IPS-15b (cell line): ENCODE results near the gene AMOTL2.

Source experiments
- H3K27me3 ChIP-seq: one replicate; pipeline ENCODE4 v1.6.1; 2013; ENCODE audit warnings: low read length; ENCODE audit not compliant: control insufficient read depth, insufficient read depth
- H3K36me3 ChIP-seq: one replicate; pipeline ENCODE4 v1.6.1; 2013; ENCODE audit warnings: low read length; ENCODE audit not compliant: control insufficient read depth, insufficient read depth
- H3K4me1 ChIP-seq: one replicate; pipeline ENCODE4 v1.6.1; 2013; ENCODE audit warnings: mild to moderate bottlenecking, low read length; ENCODE audit not compliant: control insufficient read depth, insufficient read depth
- H3K4me3 ChIP-seq: one replicate; pipeline ENCODE4 v1.5.1; 2013; ENCODE audit warnings: low read depth, low read length
- H3K9ac ChIP-seq: one replicate; pipeline ENCODE4 v1.6.1; 2013; ENCODE audit warnings: low read depth, mild to moderate bottlenecking, low read length
- H3K9me3 ChIP-seq: one replicate; pipeline ENCODE4 v1.6.1; 2013; ENCODE audit warnings: mild to moderate bottlenecking, low read length; ENCODE audit not compliant: control insufficient read depth, insufficient read depth

Gene AMOTL2

DNA sequence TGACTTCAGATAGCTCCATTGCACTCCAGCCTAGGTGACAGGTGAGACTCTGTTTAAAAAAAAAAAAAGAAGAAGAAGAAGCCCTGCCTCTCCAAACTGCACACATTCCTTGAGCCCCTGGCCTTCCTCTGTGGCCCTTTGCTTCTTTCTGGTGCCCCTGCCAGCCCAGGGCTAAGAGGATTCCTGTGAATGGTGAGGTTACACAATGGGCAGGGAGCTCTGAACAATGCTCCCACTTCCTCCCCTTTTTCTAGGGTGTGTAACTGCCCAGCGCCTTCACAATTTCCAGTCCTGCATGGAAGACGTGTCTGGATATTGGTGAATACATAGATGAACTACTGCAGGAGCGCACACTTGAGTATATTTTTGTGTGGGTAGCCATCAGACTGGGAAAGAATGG is 3.6 kb upstream of the AMOTL2 start:
- H3K36me3 ChIP-seq, result peaks cover 3% of the 10 kb centered on the region
- no peaks in the 10 kb centered on the region for H3K9me3 ChIP-seq
- peaks cover 50% of the 10 kb centered on the region for H3K27me3 ChIP-seq
- no peak overlapping the region for H3K9ac ChIP-seq
- H3K4me3 ChIP-seq, result no peak overlapping the region
- H3K4me1 ChIP-seq, result peaks cover 23% of the 10 kb centered on the region

- Histone ChIP-seq H3K4me1 (peaks cover 26% of the 10 kb centered on the region), H3K27me3 (peaks cover 58% of the 10 kb centered on the region)
These were observed 2.7 kb upstream of the AMOTL2 start for GRCh38 chr3:134376786-134377426.

DNA sequence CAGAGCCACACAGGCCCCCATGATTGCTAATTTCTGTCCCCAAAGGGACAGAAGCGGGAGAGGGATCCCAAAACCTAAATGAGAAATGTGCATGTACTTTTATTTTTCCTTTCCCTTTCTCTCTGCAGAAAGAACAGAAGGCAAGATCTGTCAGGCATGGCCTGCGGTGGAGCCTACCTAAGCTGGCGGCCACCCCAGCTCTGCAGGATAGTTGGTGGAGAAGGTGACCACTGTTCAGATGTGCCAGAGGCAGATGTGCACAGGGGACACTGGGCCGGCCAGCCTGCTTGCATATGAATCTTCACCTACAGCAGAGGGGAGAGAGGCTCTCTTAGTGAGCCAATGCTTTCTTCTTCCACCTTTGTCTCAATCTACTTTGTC is 2.1 kb upstream of the AMOTL2 start:
- Histone ChIP-seq H3K4me3 (no peak overlapping the region), H3K4me1 (peaks cover 27% of the 10 kb centered on the region)

More at GRCh38 chr3:134376786-134377426, 2.7 kb upstream of the AMOTL2 start:
- peaks cover 3% of the 10 kb centered on the region for H3K36me3 ChIP-seq
- H3K9ac ChIP-seq, result no peak overlapping the region
- H3K9me3 ChIP-seq, result no peaks in the 10 kb centered on the region
- H3K4me3 ChIP-seq, result no peak overlapping the region

DNA sequence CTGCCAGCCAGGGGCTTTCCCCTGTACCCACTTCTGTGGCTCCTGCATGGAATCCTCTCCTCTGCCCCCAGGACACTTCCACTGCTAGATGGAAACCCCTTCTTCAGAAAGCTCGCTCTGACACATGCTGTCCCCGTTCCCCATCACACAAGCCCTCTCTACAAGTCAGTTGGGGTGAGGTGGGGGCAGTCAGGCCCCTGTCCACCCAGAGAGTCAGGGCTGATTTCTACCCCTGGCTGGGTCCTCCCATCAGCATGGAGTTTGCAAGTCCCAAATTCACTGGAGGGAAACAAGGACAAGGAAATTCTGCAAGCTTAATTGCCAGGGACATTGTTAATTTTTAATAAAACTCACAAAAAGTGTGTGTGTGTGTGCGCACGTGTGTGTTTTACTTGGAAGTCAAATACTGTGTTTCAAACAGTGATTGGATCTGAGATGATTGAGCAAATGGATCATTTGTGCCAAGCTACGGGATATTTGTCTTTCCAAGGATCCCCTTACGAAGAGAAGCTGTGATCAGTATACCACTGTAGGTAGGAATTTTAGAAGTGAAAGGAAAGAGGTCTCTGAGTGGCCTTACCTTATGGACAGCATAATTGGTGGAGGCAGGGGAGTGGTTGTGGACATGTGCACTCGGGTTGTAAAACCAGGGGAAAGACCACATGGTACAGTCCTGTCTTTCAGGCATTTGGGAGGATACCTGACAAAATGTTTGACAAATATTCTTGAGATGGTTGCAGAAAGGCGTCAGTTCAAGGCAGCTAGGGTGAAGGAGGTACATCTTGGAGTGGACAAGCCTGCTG is 1.5 kb upstream of the AMOTL2 start:
- H3K9ac ChIP-seq, result no peak overlapping the region
- peak overlapping the region; percentile 88 for H3K4me3 ChIP-seq
- peaks cover 53% of the 10 kb centered on the region for H3K27me3 ChIP-seq
- peaks cover 27% of the 10 kb centered on the region for H3K4me1 ChIP-seq
- H3K9me3 ChIP-seq, result no peaks in the 10 kb centered on the region
- peaks cover 9% of the 10 kb centered on the region for H3K36me3 ChIP-seq

More for the DNA sequence above, 2.1 kb upstream of the AMOTL2 start:
- Histone ChIP-seq H3K27me3 (peaks cover 59% of the 10 kb centered on the region), H3K9ac (no peak overlapping the region), H3K36me3 (peaks cover 3% of the 10 kb centered on the region), H3K9me3 (no peaks in the 10 kb centered on the region)

- Histone ChIP-seq H3K27me3 (peaks cover 45% of the 10 kb centered on the region), H3K4me3 (peak overlapping the region; percentile 88), H3K4me1 (peaks cover 28% of the 10 kb centered on the region), H3K9me3 (no peaks in the 10 kb centered on the region), H3K9ac (peak overlapping the region; percentile 73), H3K36me3 (peaks cover 14% of the 10 kb centered on the region)
These were observed 739 bp upstream of the AMOTL2 start for GRCh38 chr3:134374791-134375581.

DNA sequence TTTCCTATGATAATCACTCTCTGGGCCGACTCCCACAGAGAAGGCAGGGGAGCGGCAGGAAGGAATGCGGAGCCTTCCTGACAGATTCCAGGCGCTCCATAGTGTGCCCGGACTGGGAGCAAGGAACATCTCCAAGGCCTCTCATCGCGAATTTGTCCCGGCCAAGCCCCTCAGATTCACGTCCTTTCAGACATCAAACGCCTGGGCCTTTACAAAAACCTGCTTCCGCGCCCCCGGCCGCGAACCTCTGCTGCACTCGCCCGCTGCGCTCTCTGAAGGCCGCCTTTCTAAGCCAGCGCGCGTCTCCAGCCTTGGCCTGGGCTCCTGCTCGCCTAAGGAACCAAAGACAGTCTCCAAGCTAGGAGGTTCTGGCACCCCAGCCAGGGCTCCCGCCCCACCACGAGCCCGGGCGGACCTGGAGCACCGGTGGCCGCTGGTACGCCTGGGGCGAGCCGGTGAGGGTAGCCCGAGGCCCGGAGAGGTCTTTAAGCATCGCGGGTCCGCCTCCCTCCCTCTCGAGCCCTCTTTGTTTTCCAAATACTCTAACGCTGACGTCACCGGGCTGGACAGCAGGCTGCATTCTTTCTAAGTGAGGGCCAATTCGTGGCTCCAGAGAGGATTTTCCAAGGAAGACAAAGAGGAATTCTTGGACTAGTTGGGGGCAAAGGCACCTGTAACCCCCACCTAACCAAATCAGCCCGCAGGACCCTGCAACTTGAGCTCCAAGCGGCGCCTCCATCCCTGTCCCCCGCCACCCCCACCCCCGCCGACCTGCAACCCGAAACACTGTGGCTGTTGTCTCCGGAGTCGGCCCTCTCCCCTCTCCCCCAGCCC is 759 bp downstream of the AMOTL2 start:
- Histone ChIP-seq H3K27me3 (peaks cover 47% of the 10 kb centered on the region), H3K4me3 (peak overlapping the region; percentile 88), H3K36me3 (peaks cover 24% of the 10 kb centered on the region), H3K4me1 (peaks cover 25% of the 10 kb centered on the region), H3K9ac (peak overlapping the region; percentile 90), H3K9me3 (no peaks in the 10 kb centered on the region)

DNA sequence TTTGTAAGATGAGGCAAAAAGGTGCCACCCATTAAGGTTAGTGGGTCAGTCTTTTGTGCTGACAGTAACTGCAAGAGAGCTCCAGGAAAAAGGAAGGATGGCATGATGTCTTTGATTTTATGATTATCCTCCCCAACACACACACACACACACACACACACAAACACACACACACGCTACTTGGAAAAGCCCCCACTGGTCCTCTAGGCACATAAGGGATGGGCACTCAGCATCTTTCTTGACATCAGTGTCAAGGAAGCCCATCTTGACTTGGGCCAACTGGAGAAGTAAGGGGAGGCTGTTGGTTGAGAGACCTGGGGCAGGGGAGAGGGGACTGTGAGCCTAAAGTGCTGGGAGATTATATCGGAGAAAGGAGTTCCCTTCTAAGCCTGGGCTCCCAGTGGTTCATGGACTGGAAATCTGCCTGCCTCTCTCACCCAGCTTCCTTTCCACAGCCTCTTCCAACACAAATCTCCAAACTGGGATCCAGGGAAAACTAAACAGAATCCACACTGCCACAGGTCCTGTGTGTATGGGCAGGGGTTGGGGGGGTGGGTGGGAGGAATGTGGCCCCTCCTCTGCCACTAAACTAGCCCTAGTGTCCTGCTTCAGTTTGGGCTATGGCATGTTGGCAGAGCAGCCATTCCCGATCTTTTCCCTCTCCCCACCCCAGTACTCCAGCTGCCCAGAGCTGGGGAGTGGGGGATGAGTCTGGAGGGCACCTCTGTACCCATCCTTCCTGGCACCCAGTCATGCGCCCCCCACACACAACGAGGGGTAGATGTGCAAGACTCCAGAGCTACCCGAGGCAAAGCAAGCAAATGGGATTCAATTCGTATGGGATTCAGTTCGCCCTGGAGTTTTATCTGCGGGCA is 1.6 kb downstream of the AMOTL2 start:
- Histone ChIP-seq H3K9ac (peak overlapping the region; percentile 49), H3K9me3 (no peaks in the 10 kb centered on the region), H3K4me3 (peak overlapping the region; percentile 88), H3K36me3 (peaks cover 27% of the 10 kb centered on the region), H3K27me3 (peaks cover 40% of the 10 kb centered on the region), H3K4me1 (peaks cover 22% of the 10 kb centered on the region)

DNA sequence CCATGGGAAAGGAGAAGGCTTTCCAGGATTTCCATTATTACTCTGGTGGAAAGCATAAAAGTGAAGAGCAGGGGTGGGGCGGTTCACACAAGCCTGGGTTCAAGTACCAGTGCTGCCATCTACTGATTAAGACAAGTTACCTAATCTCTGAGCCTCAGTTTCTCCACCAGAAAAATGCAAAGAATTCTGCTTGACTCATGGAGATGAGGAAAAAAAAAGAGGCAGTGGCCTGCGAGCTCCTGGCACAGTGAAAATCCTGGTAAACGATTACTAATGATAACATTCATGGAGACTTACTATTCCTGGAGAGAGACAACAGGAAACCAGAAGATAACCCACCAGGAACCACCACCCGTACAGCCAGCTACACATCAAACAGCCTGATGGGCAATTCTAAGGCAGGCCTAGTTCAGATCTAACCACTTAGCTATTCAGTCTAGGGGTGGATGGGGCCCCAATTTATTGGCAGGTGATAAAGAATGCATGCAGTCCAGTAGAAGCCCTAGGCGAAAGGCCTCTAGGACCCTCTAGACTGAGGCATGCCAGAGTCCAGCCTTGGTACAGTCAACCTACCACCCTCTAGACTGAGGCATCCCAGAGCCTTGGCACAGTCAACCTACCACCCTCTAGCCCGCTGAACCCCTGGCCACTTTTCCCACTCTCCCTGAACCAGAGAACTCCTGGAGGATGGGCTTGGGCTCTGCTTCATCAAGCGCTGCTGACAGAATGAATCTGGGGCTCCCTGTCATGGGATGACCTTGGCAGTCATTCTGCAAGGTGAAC is 2.5 kb downstream of the AMOTL2 start:
- H3K4me1 ChIP-seq, result peaks cover 21% of the 10 kb centered on the region
- H3K4me3 ChIP-seq, result peak overlapping the region; percentile 14
- no peak overlapping the region for H3K9ac ChIP-seq
- peaks cover 31% of the 10 kb centered on the region for H3K27me3 ChIP-seq
- no peaks in the 10 kb centered on the region for H3K9me3 ChIP-seq
- peaks cover 35% of the 10 kb centered on the region for H3K36me3 ChIP-seq

- Histone ChIP-seq H3K36me3 (peaks cover 44% of the 10 kb centered on the region), H3K27me3 (peaks cover 23% of the 10 kb centered on the region), H3K9me3 (no peaks in the 10 kb centered on the region), H3K9ac (no peak overlapping the region), H3K4me1 (peaks cover 16% of the 10 kb centered on the region), H3K4me3 (no peak overlapping the region)
These were observed 3.4 kb downstream of the AMOTL2 start for GRCh38 chr3:134370611-134371531.
